GM12878 (cell line): Measurements from ENCODE around the gene EIF4E2.

ENCODE experiments used
- CHD2 ChIP-seq: IDR thresholded peaks from 2 replicates; pipeline ENCODE4 v1.6.1; 2011; ENCODE audit warnings: low read depth, low read length, improper control_type of control experiment, borderline replicate concordance
- MYC ChIP-seq: IDR thresholded peaks from 2 replicates; pipeline ENCODE4 v1.6.1; 2011; ENCODE audit warnings: mild to moderate bottlenecking, low read length, moderate library complexity, inconsistent platforms; ENCODE audit not compliant: insufficient read depth, insufficient replicate concordance, insufficient read length, severe bottlenecking
- NBN ChIP-seq: fragments of 450-650 bp; IDR thresholded peaks from 2 replicates; pipeline ENCODE4 v1.6.1; 2016
- PML ChIP-seq: IDR thresholded peaks from 2 replicates; pipeline ENCODE4 v1.6.1; 2012; ENCODE audit warnings: low read length, inconsistent platforms
- POLR2A ChIP-seq: IDR thresholded peaks from 2 replicates; pipeline ENCODE4 v1.6.1; 2011; ENCODE audit warnings: low read depth, mild to moderate bottlenecking, low read length
- RCOR1 ChIP-seq: conservative IDR thresholded peaks from 2 replicates; pipeline ENCODE4 v1.6.1; 2012; ENCODE audit warnings: low read depth, low read length, improper control_type of control experiment
- TAF1 ChIP-seq: IDR thresholded peaks from 2 replicates; pipeline ENCODE4 v1.6.1; 2011; ENCODE audit warnings: mild to moderate bottlenecking, low read depth, low read length, borderline replicate concordance
- YY1 ChIP-seq: IDR thresholded peaks from 2 replicates; pipeline ENCODE4 v1.6.1; 2011; ENCODE audit warnings: low read depth, mild to moderate bottlenecking, low read length
- ZNF24 ChIP-seq: fragments of 450-650 bp; IDR thresholded peaks from 2 replicates; pipeline ENCODE4 v1.6.1; 2017; ENCODE audit warnings: antibody characterized with exemption, mild to moderate bottlenecking
- TF ChIP-seq, protein P1 (sequence below), 3 experiments: IDR thresholded peaks in 2 of 3; conservative IDR thresholded peaks in 1 of 3; 2 replicates each; pipeline ENCODE4 v1.5.1; 2011; ENCODE audit warnings: low read depth in 3 of 3, low read length in 3 of 3, mild to moderate bottlenecking in 3 of 3, control low read depth in 2 of 3, moderate library complexity in 2 of 3, inconsistent platforms in 1 of 3, mixed read lengths in 1 of 3; ENCODE audit not compliant: control insufficient read depth in 2 of 3, insufficient read depth in 1 of 3; ENCODE audit errors: extremely low read depth in 1 of 3
- TF ChIP-seq, protein P2 (sequence below): fragments of 450-650 bp; IDR thresholded peaks from 2 replicates; pipeline ENCODE4 v1.6.1; 2017; ENCODE audit warnings: antibody characterized with exemption, mild to moderate bottlenecking, moderate library complexity
- TF ChIP-seq, protein P3 (sequence below): fragments of 450-650 bp; IDR thresholded peaks from 2 replicates; pipeline ENCODE4 v1.6.1; 2018; ENCODE audit warnings: mild to moderate bottlenecking, low read depth, moderate library complexity; ENCODE audit not compliant: partially characterized antibody
- TF ChIP-seq, protein P4 (sequence below): IDR thresholded peaks from 2 replicates; pipeline ENCODE4 v1.6.1; 2012; ENCODE audit warnings: improper control_type of control experiment, low read depth, low read length; ENCODE audit not compliant: insufficient replicate concordance
- TF ChIP-seq, protein P5 (sequence below): IDR thresholded peaks from 2 replicates; pipeline ENCODE4 v1.6.1; 2012; ENCODE audit warnings: low read depth, low read length, improper control_type of control experiment

DNA sequence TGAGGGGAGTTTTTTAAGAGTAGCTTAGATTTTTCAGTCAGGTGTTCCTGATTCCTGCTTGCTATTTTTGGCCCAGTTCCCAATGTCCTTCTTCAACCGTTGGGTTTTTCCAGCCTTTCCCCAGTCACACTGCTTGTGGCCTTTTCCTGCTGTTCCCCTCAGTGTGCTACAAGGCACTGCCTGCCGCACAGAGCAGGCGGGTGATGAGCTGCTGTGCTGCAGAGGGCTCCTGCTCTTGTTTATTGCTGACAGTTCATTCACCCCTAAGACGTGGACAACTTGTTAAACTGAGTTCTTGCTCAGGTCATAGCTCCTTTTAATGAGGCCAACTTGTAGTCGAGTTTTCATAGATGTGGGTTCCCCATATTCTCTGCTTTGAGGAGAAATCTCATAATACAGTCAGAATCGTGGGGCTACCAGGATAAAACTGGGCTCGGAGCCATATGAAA lies 20.6 kb downstream of the EIF4E2 start:
- TF ChIP-seq, protein P1, sequence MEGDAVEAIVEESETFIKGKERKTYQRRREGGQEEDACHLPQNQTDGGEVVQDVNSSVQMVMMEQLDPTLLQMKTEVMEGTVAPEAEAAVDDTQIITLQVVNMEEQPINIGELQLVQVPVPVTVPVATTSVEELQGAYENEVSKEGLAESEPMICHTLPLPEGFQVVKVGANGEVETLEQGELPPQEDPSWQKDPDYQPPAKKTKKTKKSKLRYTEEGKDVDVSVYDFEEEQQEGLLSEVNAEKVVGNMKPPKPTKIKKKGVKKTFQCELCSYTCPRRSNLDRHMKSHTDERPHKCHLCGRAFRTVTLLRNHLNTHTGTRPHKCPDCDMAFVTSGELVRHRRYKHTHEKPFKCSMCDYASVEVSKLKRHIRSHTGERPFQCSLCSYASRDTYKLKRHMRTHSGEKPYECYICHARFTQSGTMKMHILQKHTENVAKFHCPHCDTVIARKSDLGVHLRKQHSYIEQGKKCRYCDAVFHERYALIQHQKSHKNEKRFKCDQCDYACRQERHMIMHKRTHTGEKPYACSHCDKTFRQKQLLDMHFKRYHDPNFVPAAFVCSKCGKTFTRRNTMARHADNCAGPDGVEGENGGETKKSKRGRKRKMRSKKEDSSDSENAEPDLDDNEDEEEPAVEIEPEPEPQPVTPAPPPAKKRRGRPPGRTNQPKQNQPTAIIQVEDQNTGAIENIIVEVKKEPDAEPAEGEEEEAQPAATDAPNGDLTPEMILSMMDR (IDR thresholded peaks at IDR 0.05 in 2 of 3, conservative IDR thresholded peaks at IDR 0.05 in 1 of 3; ENCODE audit: control insufficient read depth in 2 of 3, extremely low read depth in 1 of 3, insufficient read depth in 1 of 3, low read depth in 3 of 3, low read length in 3 of 3), result no peak
- no peak; the same call in 1 of the 2 replicates for TF ChIP-seq POLR2A
- no peak for TF ChIP-seq RCOR1
- TF ChIP-seq, protein P2, sequence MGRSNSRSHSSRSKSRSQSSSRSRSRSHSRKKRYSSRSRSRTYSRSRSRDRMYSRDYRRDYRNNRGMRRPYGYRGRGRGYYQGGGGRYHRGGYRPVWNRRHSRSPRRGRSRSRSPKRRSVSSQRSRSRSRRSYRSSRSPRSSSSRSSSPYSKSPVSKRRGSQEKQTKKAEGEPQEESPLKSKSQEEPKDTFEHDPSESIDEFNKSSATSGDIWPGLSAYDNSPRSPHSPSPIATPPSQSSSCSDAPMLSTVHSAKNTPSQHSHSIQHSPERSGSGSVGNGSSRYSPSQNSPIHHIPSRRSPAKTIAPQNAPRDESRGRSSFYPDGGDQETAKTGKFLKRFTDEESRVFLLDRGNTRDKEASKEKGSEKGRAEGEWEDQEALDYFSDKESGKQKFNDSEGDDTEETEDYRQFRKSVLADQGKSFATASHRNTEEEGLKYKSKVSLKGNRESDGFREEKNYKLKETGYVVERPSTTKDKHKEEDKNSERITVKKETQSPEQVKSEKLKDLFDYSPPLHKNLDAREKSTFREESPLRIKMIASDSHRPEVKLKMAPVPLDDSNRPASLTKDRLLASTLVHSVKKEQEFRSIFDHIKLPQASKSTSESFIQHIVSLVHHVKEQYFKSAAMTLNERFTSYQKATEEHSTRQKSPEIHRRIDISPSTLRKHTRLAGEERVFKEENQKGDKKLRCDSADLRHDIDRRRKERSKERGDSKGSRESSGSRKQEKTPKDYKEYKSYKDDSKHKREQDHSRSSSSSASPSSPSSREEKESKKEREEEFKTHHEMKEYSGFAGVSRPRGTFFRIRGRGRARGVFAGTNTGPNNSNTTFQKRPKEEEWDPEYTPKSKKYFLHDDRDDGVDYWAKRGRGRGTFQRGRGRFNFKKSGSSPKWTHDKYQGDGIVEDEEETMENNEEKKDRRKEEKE, result no peak
- no peak for TF ChIP-seq TAF1
- TF ChIP-seq PML, result no peak
- TF ChIP-seq, protein P3, sequence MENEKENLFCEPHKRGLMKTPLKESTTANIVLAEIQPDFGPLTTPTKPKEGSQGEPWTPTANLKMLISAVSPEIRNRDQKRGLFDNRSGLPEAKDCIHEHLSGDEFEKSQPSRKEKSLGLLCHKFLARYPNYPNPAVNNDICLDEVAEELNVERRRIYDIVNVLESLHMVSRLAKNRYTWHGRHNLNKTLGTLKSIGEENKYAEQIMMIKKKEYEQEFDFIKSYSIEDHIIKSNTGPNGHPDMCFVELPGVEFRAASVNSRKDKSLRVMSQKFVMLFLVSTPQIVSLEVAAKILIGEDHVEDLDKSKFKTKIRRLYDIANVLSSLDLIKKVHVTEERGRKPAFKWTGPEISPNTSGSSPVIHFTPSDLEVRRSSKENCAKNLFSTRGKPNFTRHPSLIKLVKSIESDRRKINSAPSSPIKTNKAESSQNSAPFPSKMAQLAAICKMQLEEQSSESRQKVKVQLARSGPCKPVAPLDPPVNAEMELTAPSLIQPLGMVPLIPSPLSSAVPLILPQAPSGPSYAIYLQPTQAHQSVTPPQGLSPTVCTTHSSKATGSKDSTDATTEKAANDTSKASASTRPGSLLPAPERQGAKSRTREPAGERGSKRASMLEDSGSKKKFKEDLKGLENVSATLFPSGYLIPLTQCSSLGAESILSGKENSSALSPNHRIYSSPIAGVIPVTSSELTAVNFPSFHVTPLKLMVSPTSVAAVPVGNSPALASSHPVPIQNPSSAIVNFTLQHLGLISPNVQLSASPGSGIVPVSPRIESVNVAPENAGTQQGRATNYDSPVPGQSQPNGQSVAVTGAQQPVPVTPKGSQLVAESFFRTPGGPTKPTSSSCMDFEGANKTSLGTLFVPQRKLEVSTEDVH, result no peak
- TF ChIP-seq NBN, result no peak
- TF ChIP-seq, protein P4, sequence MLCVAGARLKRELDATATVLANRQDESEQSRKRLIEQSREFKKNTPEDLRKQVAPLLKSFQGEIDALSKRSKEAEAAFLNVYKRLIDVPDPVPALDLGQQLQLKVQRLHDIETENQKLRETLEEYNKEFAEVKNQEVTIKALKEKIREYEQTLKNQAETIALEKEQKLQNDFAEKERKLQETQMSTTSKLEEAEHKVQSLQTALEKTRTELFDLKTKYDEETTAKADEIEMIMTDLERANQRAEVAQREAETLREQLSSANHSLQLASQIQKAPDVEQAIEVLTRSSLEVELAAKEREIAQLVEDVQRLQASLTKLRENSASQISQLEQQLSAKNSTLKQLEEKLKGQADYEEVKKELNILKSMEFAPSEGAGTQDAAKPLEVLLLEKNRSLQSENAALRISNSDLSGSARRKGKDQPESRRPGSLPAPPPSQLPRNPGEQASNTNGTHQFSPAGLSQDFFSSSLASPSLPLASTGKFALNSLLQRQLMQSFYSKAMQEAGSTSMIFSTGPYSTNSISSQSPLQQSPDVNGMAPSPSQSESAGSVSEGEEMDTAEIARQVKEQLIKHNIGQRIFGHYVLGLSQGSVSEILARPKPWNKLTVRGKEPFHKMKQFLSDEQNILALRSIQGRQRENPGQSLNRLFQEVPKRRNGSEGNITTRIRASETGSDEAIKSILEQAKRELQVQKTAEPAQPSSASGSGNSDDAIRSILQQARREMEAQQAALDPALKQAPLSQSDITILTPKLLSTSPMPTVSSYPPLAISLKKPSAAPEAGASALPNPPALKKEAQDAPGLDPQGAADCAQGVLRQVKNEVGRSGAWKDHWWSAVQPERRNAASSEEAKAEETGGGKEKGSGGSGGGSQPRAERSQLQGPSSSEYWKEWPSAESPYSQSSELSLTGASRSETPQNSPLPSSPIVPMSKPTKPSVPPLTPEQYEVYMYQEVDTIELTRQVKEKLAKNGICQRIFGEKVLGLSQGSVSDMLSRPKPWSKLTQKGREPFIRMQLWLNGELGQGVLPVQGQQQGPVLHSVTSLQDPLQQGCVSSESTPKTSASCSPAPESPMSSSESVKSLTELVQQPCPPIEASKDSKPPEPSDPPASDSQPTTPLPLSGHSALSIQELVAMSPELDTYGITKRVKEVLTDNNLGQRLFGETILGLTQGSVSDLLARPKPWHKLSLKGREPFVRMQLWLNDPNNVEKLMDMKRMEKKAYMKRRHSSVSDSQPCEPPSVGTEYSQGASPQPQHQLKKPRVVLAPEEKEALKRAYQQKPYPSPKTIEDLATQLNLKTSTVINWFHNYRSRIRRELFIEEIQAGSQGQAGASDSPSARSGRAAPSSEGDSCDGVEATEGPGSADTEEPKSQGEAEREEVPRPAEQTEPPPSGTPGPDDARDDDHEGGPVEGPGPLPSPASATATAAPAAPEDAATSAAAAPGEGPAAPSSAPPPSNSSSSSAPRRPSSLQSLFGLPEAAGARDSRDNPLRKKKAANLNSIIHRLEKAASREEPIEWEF, result no peak
- TF ChIP-seq ZNF24, result no peak
- TF ChIP-seq YY1, result no peak
- no peak for TF ChIP-seq MYC
- TF ChIP-seq, protein P5, sequence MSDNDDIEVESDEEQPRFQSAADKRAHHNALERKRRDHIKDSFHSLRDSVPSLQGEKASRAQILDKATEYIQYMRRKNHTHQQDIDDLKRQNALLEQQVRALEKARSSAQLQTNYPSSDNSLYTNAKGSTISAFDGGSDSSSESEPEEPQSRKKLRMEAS, result no peak
- TF ChIP-seq CHD2, result no peak
